HepG2 (cell line): ENCODE data around the gene CDH2.

Experiments
- EZH2 ChIP-seq: conservative IDR thresholded peaks from 2 replicates; pipeline ENCODE4 v1.6.1; 2012; ENCODE audit warnings: mild to moderate bottlenecking, low read depth, low read length, moderate library complexity
- FOXA1 ChIP-seq, 2 experiments: fragments of 450-650 bp in 1 of 2; sonication (generic) in 1 of 2; formaldehyde crosslinking in 1 of 2; IDR thresholded peaks; 2 replicates each; pipeline versions ENCODE4 v1.4.0 to v1.6.1; 2016 to 2020; ENCODE audit warnings: missing genetic modification reagents in 1 of 2
- HMGA1 ChIP-seq: sonication (generic); formaldehyde crosslinking; conservative IDR thresholded peaks from 2 replicates; pipeline ENCODE4 v1.4.0; 2020; ENCODE audit warnings: missing genetic modification reagents
- MAF1 ChIP-seq: sonication (generic); formaldehyde crosslinking; IDR thresholded peaks from 2 replicates; pipeline ENCODE4 v1.5.0; 2020; ENCODE audit warnings: missing genetic modification reagents, borderline replicate concordance
- POLR2A ChIP-seq, 2 experiments: IDR thresholded peaks; 2 replicates each; pipeline ENCODE4 v1.6.1; 2011; ENCODE audit warnings: low read depth in 2 of 2, low read length in 2 of 2, mild to moderate bottlenecking in 1 of 2, moderate library complexity in 1 of 2; ENCODE audit not compliant: insufficient read depth in 1 of 2
- ZSCAN9 ChIP-seq: IDR thresholded peaks from 2 replicates; pipeline ENCODE4 v1.6.1; 2016; ENCODE audit warnings: borderline replicate concordance

- TF ChIP-seq MAF1 (CRISPR knock-in tag) (no peak), HMGA1 (CRISPR knock-in tag) (no peak), EZH2 (no peak), POLR2A (IDR thresholded peaks at IDR 0.05; ENCODE audit: insufficient read depth in 1 of 2, low read depth in 2 of 2, low read length in 2 of 2) (no peak), FOXA1 (IDR thresholded peaks at IDR 0.05) (no peak), FOXA1 (CRISPR knock-in tag; IDR thresholded peaks at IDR 0.05) (no peak), ZSCAN9 (CRISPR knock-in tag) (no peak)
Measured at GRCh38 chr18:28040716-28041115, 136.2 kb downstream of the CDH2 start.
